Measurements from ENCODE around the gene ALOX12. TPM values are rescaled to one million over a fixed set of nuclear protein-coding genes. Genes with fewer than 3 reads are reported as not detected.

ALOX12 gene
- total and polyA plus RNA-seq, 12 donors = 0.04 to 0.11 TPM; not detected in 10

- no peaks in the 10 kb centered on the region for H3K9me3 ChIP-seq
- DNase-seq = no peak
- intact Hi-C loops (cut with DNase I) = no loop called here
- ATAC-seq = no peak
- H3K4me1 ChIP-seq = peaks cover 3 to 53% (median 35%) of the 10 kb centered on the region in 9 donors
- H3K27ac ChIP-seq = no peak overlapping the region
- H3K27me3 ChIP-seq = peaks cover under 1 to 20% (median 15%) of the 10 kb centered on the region in 7 donors
- H3K4me3 ChIP-seq = no peak overlapping the region
- TF ChIP-seq CTCF (IDR thresholded peaks at IDR 0.05) = no peak
- 80 to 82% methylated on average over 19 of the region's 19 CpGs for WGBS, 2 donors
- H3K36me3 ChIP-seq = no peaks in the 10 kb centered on the region
Measured at GRCh38 chr17:7038025-7038862, 42.4 kb downstream of the ALOX12 start.

- Histone ChIP-seq H3K27me3 (peaks cover 5 to 36% (median 26%) of the 10 kb centered on the region in 7 donors), H3K4me3 (no peak overlapping the region), H3K36me3 (no peaks in the 10 kb centered on the region), H3K4me1 (peaks cover 9 to 50% (median 32%) of the 10 kb centered on the region in 9 donors), H3K9me3 (no peaks in the 10 kb centered on the region), H3K27ac (no peak overlapping the region)
- DNase-seq = no peak
- no peak for ATAC-seq
- intact Hi-C loops (cut with DNase I) = loop anchor here in 3 of 10 donors (10.0 kb wide), 2 partner anchors 255 to 265 kb away; partner anchors contain the start of genes YBX2 (in 2 of the 3) and EIF5A (in 1 of the 3)
- TF ChIP-seq CTCF (IDR thresholded peaks at IDR 0.05) = no peak
- WGBS, 2 donors = 93 to 94% methylated on average over 5 of the region's 5 CpGs
Measured at GRCh38 chr17:7039832-7040231, 44.0 kb downstream of the ALOX12 start.

- no peaks in the 10 kb centered on the region for H3K36me3 ChIP-seq
- peaks cover 5 to 53% (median 26%) of the 10 kb centered on the region in 7 donors for H3K27me3 ChIP-seq
- no peaks in the 10 kb centered on the region for H3K9me3 ChIP-seq
- TF ChIP-seq CTCF (IDR thresholded peaks at IDR 0.05) = no peak
- DNase-seq = no peak
- H3K4me1 ChIP-seq = peaks cover 9 to 43% (median 34%) of the 10 kb centered on the region in 9 donors
- 29 to 40% methylated on average over 43 of the region's 43 CpGs for WGBS, 2 donors
- intact Hi-C loops (cut with DNase I) = loop anchor here in 3 of 10 donors (10.0 kb wide), 2 partner anchors 253 to 263 kb away; partner anchors contain the start of genes YBX2 (in 2 of the 3) and EIF5A (in 1 of the 3)
- peak in 5 of 8 donors; percentile 2 to 24 (median 5) for ATAC-seq
- H3K4me3 ChIP-seq = peak overlapping the region in 9 of 10 donors; percentile 40 to 63 (median 56)
- peak overlapping the region in 7 of 10 donors; percentile 31 to 72 (median 48) for H3K27ac ChIP-seq
Measured at GRCh38 chr17:7041607-7042500, 46.0 kb downstream of the ALOX12 start.

Data from heart right ventricle (tissue), 16 donors.